Pancreas (tissue), 10 donors: Measurements from ENCODE around the gene FANK1. TPM values are rescaled to one million over a fixed set of nuclear protein-coding genes. Genes with fewer than 3 reads are reported as not detected.
A peak's percentile ranks its signal among the peaks of the same experiment; 100 is the strongest.
"Not testable (repeated sequence)": the region's sequence is repeated elsewhere in the genome, so short reads cannot be mapped to it uniquely, and the experiment has no call there.

Source experiments
- ATAC-seq, 4 donors: fragments of 200-7000 bp; cut with Tn5 transposase; one replicate each; pipeline versions ENCODE4 v1.8.0 to v1.9.1; 2020; ENCODE audit warnings: mild to moderate bottlenecking in 4 of 4, moderate library complexity in 4 of 4
- DNase-seq, 6 donors: peaks; one replicate each; pipeline ENCODE4 v3.0.0-alpha.2; 2020
- FAIRE-seq: peaks from 2 replicates; lab custom pipeline; 2012; peaks lifted over from hg19 to GRCh38; lab: Jason Lieb, UNC
- H3K27ac ChIP-seq, 4 donors: fragments of 200-600 bp; sonication (generic); 1 replicate in 3 of 4; 2 replicates in 1 of 4; pipeline versions ENCODE4 v1.5.0 to v1.8.0; 2020
- H3K27me3 ChIP-seq, 4 donors: fragments of 200-600 bp; one replicate each; pipeline ENCODE4 v1.8.0; 2021
- H3K36me3 ChIP-seq, 3 donors: fragments of 200-600 bp; sonication (generic) in 1 of 3; one replicate each; pipeline versions ENCODE4 v1.5.0 to v1.8.0; 2020 to 2021
- H3K4me1 ChIP-seq, 3 donors: fragments of 200-600 bp; one replicate each; pipeline ENCODE4 v1.8.0; 2021
- H3K4me3 ChIP-seq, 4 donors: fragments of 200-600 bp; sonication (generic) in 2 of 4; one replicate each; pipeline versions ENCODE4 v1.5.0 to v1.8.0; 2020 to 2021
- H3K9me3 ChIP-seq, 4 donors: fragments of 200-600 bp; one replicate each; pipeline ENCODE4 v1.8.0; 2021
- CTCF ChIP-seq, 4 donors: fragments of 200-600 bp; sonication (generic) in 3 of 4; IDR thresholded peaks; one replicate each; pipeline versions ENCODE4 v1.5.0 to v1.8.0; 2021; ENCODE audit warnings: antibody characterized with exemption in 4 of 4
- WGBS, 2 donors: extraction: QIAGEN DNeasy Blood & Tissue Kit; methylation state at CpG; one replicate each; pipeline ENCODE4 v1.1.7; 2013; 5-methylcytosine and 5-hydroxymethylcytosine counted together
- intact Hi-C, 3 donors: fragments of 100-400 bp; cut with DNase I; formaldehyde crosslinking; loops; one replicate each; pipeline versions ENCODE4 v1.11.1 to v1.14.2; 2022
- polyA plus RNA-seq, 2 donors: library from polyadenylated mRNA; stranded (reverse); fragments of 200-250 nt; gene quantifications; one replicate each; pipeline ENCODE4 v1.2.3, GENCODE V29; 2013
- total RNA-seq, 6 donors: library from RNA; stranded (reverse); fragmentation: NEBNext Ultra II Directional in 4 of 6; extraction: Animal tissue kit (Norgen Biotek cat#: 25700) in 4 of 6; gene quantifications; one replicate each; pipeline versions ENCODE4 v1.2.1 to v1.2.4, GENCODE V29; 2021 to 2023
- donor health status: healthy with polysubstance abuse.
- donor health status: DM: no; HTN: no; CAD: no; lungs with moderate emphysema.
- donor health status: DM: no; HTN: no; CAD: no.
- donor health status: control.
- donor health status: control.
- donor health status: Bipolar disorder and iron deficiency.
- donor health status: DM: yes; HTN: yes; CAD: no.
- donor health status: DM: no; HTN: no; CAD: no.
- donor health status: DM: no; HTN: no; CAD: no.
- donor health status: DM: yes; HTN: yes; CAD: no.

The FANK1 gene
- total and polyA plus RNA-seq, 8 donors: 1.6 to 13.2 (median 3.2) TPM

- H3K4me3 ChIP-seq: no peak overlapping the region
- no peaks in the 10 kb centered on the region for H3K9me3 ChIP-seq
- WGBS, 2 donors: 73% methylated on average over 3 of the region's 3 CpGs
- H3K36me3 ChIP-seq: no peaks in the 10 kb centered on the region
- intact Hi-C loops: no loop called here
- TF ChIP-seq CTCF (IDR thresholded peaks at IDR 0.05): no peak
- ATAC-seq (no peak), FAIRE-seq (no peak), DNase-seq (no peak)
- peaks cover 7 to 32% (median 8%) of the 10 kb centered on the region in 3 donors for H3K4me1 ChIP-seq
- H3K27me3 ChIP-seq: no peaks in the 10 kb centered on the region
- H3K27ac ChIP-seq: no peak overlapping the region
These were observed 20.6 kb downstream of the FANK1 start for GRCh38 chr10:125916977-125917376.

GRCh38 chr10:125917704-125918361 lies 21.5 kb downstream of the FANK1 start:
- DNase-seq, H3K4me3 ChIP-seq, H3K27ac ChIP-seq, H3K27me3 ChIP-seq, H3K9me3 ChIP-seq, FAIRE-seq, H3K36me3 ChIP-seq, ATAC-seq, intact Hi-C loops: not testable (repeated sequence)
- WGBS, 2 donors: 87% methylated on average over 8 of the region's 8 CpGs
- H3K4me1 ChIP-seq: peaks cover 4 to 25% (median 5%) of the 10 kb centered on the region in 3 donors

GRCh38 chr10:125921643-125922306 lies 25.4 kb downstream of the FANK1 start:
- H3K4me1 ChIP-seq: peaks cover 0 to 15% (median 0%) of the 10 kb centered on the region in 3 donors
- peak; percentile 20 for FAIRE-seq
- H3K27me3 ChIP-seq, H3K27ac ChIP-seq, H3K36me3 ChIP-seq, intact Hi-C loops, H3K9me3 ChIP-seq, H3K4me3 ChIP-seq, DNase-seq, ATAC-seq: not testable (repeated sequence)
- WGBS, 2 donors: 95 to 96% methylated on average over 2 of the region's 2 CpGs

- Histone ChIP-seq H3K27me3 (no peaks in the 10 kb centered on the region), H3K27ac (no peak overlapping the region), H3K36me3 (no peaks in the 10 kb centered on the region), H3K4me3 (no peak overlapping the region), H3K4me1 (peaks cover 0 to 11% (median 0%) of the 10 kb centered on the region in 3 donors), H3K9me3 (no peaks in the 10 kb centered on the region)
- DNase-seq (no peak), ATAC-seq (peak; percentile 60 to 92 (median 68)), FAIRE-seq (no peak)
- WGBS, 2 donors: 34 to 44% methylated on average over 5 of the region's 5 CpGs
- no peak for TF ChIP-seq CTCF (IDR thresholded peaks at IDR 0.05)
- intact Hi-C loops: no loop called here
These were observed 29.0 kb downstream of the FANK1 start for GRCh38 chr10:125925262-125925834.

- Histone ChIP-seq H3K27me3 (no peaks in the 10 kb centered on the region), H3K4me1 (peaks cover 0 to 4% (median 0%) of the 10 kb centered on the region in 3 donors), H3K9me3 (no peaks in the 10 kb centered on the region), H3K36me3 (no peaks in the 10 kb centered on the region), H3K4me3 (no peak overlapping the region), H3K27ac (no peak overlapping the region)
- no peak for TF ChIP-seq CTCF (IDR thresholded peaks at IDR 0.05)
- WGBS, 2 donors: 48 to 50% methylated on average over 5 of the region's 5 CpGs
- DNase-seq (no peak), FAIRE-seq (no peak), ATAC-seq (no peak)
- intact Hi-C loops: no loop called here
These were observed 29.9 kb downstream of the FANK1 start for GRCh38 chr10:125926247-125926646.

- FAIRE-seq, intact Hi-C loops, H3K27me3 ChIP-seq, H3K36me3 ChIP-seq, H3K27ac ChIP-seq, H3K4me1 ChIP-seq, DNase-seq, H3K9me3 ChIP-seq, H3K4me3 ChIP-seq, ATAC-seq: not testable (repeated sequence)
- WGBS, 2 donors: 82 to 86% methylated on average over 5 of the region's 5 CpGs
These were observed 30.9 kb downstream of the FANK1 start for GRCh38 chr10:125927265-125927664.
